PC-9 (cell line): ENCODE results near the gene CEP20.

Source experiments
- CTCF ChIP-seq: fragments of 200-600 bp; sonication (generic); conservative IDR thresholded peaks from 2 replicates; pipeline ENCODE4 v1.6.1; 2017; ENCODE audit warnings: mixed run types, antibody characterized with exemption, mild to moderate bottlenecking, moderate library complexity
- EZH2 ChIP-seq: fragments of 200-600 bp; sonication (generic); IDR thresholded peaks from 2 replicates; pipeline ENCODE4 v1.8.0; 2017; ENCODE audit warnings: antibody characterized with exemption, low read depth

- TF ChIP-seq CTCF (no peak), EZH2 (no peak)
Measured at GRCh38 chr16:15827709-15828343, 60.6 kb downstream of the CEP20 start.
